Sigmoid colon (tissue), 7 donors: ENCODE data around the gene ELAVL2. TPM values are rescaled to one million over a fixed set of nuclear protein-coding genes. Genes with fewer than 3 reads are reported as not detected.
"Not testable (repeated sequence)": the region's sequence is repeated elsewhere in the genome, so short reads cannot be mapped to it uniquely, and the experiment has no call there.

ENCODE experiments used
- DNase-seq: peaks from one replicate; pipeline ENCODE4 v3.0.0-alpha.2; 2019
- H3K27ac ChIP-seq, 4 donors: fragments of 200-600 bp; sonication (generic); one replicate each; pipeline ENCODE4 v1.5.1; 2016 to 2019; ENCODE audit warnings: mild to moderate bottlenecking in 1 of 4
- H3K27me3 ChIP-seq, 3 donors: fragments of 200-600 bp; sonication (generic); one replicate each; pipeline ENCODE4 v1.5.1; 2019; ENCODE audit warnings: mild to moderate bottlenecking in 1 of 3
- H3K36me3 ChIP-seq, 4 donors: fragments of 200-600 bp; sonication (generic); one replicate each; pipeline ENCODE4 v1.5.1; 2016 to 2019
- H3K4me1 ChIP-seq, 4 donors: fragments of 200-600 bp; sonication (generic); one replicate each; pipeline ENCODE4 v1.5.1; 2017 to 2019
- H3K4me3 ChIP-seq, 4 donors: fragments of 200-600 bp; sonication (generic); one replicate each; pipeline ENCODE4 v1.5.1; 2017 to 2019; ENCODE audit warnings: mild to moderate bottlenecking in 2 of 4, moderate library complexity in 1 of 4
- H3K9me3 ChIP-seq, 4 donors: fragments of 200-600 bp in 3 of 4; sonication (generic) in 3 of 4; one replicate each; pipeline versions ENCODE4 v1.5.1 to v1.6.1; 2013 to 2019
- CTCF ChIP-seq, 4 experiments: fragments of 450-650 bp in 3 of 4; fragments of 200-600 bp in 1 of 4; IDR thresholded peaks; one replicate each; pipeline ENCODE4 v1.5.1; 2016 to 2019; ENCODE audit warnings: antibody characterized with exemption in 4 of 4, mild to moderate bottlenecking in 3 of 4, moderate library complexity in 2 of 4
- EP300 ChIP-seq, 4 donors: sonication (generic); formaldehyde crosslinking; IDR thresholded peaks; one replicate each; pipeline ENCODE4 v1.6.1; 2017; ENCODE audit warnings: antibody characterized with exemption in 4 of 4
- POLR2A ChIP-seq, 2 donors: fragments of 450-650 bp; IDR thresholded peaks; one replicate each; pipeline ENCODE4 v1.6.1; 2016; ENCODE audit warnings: antibody characterized with exemption in 2 of 2, mild to moderate bottlenecking in 2 of 2, moderate library complexity in 2 of 2
- POLR2AphosphoS5 ChIP-seq, 4 donors: sonication (generic); formaldehyde crosslinking; IDR thresholded peaks; one replicate each; pipeline ENCODE4 v1.6.1; 2017; ENCODE audit warnings: antibody characterized with exemption in 4 of 4
- WGBS, 2 donors: extraction: QIAGEN DNeasy Blood & Tissue Kit; methylation state at CpG; one replicate each; pipeline ENCODE4 v1.1.7; 2013; 5-methylcytosine and 5-hydroxymethylcytosine counted together
- intact Hi-C: fragments of 100-400 bp; cut with DNase I; formaldehyde crosslinking; loops from one replicate; pipeline ENCODE4 v1.15.1; 2023
- polyA plus RNA-seq, 3 donors: library from polyadenylated mRNA; stranded (reverse); fragments of 200-250 nt; gene quantifications; one replicate each; pipeline ENCODE4 v1.2.3, GENCODE V29; 2013
- total RNA-seq, 4 donors: library from RNA; depleted of rRNA; stranded (reverse); fragments of >200 nt; gene quantifications; one replicate each; pipeline ENCODE4 v1.1.0, GENCODE V29; 2016
- donor health status: healthy with polysubstance abuse.
- donor health status: Bipolar disorder and iron deficiency.
- donor health status: healthy.

The ELAVL2 gene
- total and polyA plus RNA-seq, 7 donors = 0.16 to 0.36 (median 0.22) TPM; not detected in 4

GRCh38 chr9:23725279-23725946 is 100.6 kb downstream of the ELAVL2 start:
- intact Hi-C loops = no loop called here
- H3K4me3 ChIP-seq = no peak overlapping the region
- WGBS, 2 donors = 75 to 80% methylated on average over 6 of the region's 6 CpGs
- no peaks in the 10 kb centered on the region for H3K36me3 ChIP-seq
- H3K27me3 ChIP-seq = no peaks in the 10 kb centered on the region
- H3K4me1 ChIP-seq = no peaks in the 10 kb centered on the region
- H3K9me3 ChIP-seq = no peaks in the 10 kb centered on the region
- H3K27ac ChIP-seq = no peak overlapping the region
- no peak for DNase-seq
- TF ChIP-seq CTCF (IDR thresholded peaks at IDR 0.05) (no peak), POLR2A (IDR thresholded peaks at IDR 0.05) (no peak), POLR2AphosphoS5 (IDR thresholded peaks at IDR 0.05) (no peak), EP300 (IDR thresholded peaks at IDR 0.05) (no peak)

- TF ChIP-seq CTCF (IDR thresholded peaks at IDR 0.05) = no peak
- TF ChIP-seq POLR2A (IDR thresholded peaks at IDR 0.05) = no peak
- TF ChIP-seq EP300 (IDR thresholded peaks at IDR 0.05) = no peak
- TF ChIP-seq POLR2AphosphoS5 (IDR thresholded peaks at IDR 0.05) = no peak
- intact Hi-C loops = no loop called here
- no peak for DNase-seq
- no peaks in the 10 kb centered on the region for H3K9me3 ChIP-seq
- no peak overlapping the region for H3K27ac ChIP-seq
- no peaks in the 10 kb centered on the region for H3K27me3 ChIP-seq
- no peaks in the 10 kb centered on the region for H3K4me1 ChIP-seq
- no peaks in the 10 kb centered on the region for H3K36me3 ChIP-seq
- 89 to 90% methylated on average over 2 of the region's 2 CpGs for WGBS, 2 donors
- H3K4me3 ChIP-seq = no peak overlapping the region
Observed at GRCh38 chr9:23723672-23724071, 102.4 kb downstream of the ELAVL2 start.

- H3K36me3 ChIP-seq, DNase-seq: not testable (repeated sequence)
Observed at GRCh38 chr9:23723048-23723447, 103.0 kb downstream of the ELAVL2 start.

GRCh38 chr9:23721466-23721865 is 104.6 kb downstream of the ELAVL2 start:
- Histone ChIP-seq H3K27me3 (no peaks in the 10 kb centered on the region), H3K27ac (no peak overlapping the region), H3K4me1 (no peaks in the 10 kb centered on the region), H3K4me3 (no peak overlapping the region), H3K9me3 (no peaks in the 10 kb centered on the region), H3K36me3 (no peaks in the 10 kb centered on the region)
- intact Hi-C loops = no loop called here
- no peak for TF ChIP-seq POLR2A (IDR thresholded peaks at IDR 0.05)
- TF ChIP-seq CTCF (IDR thresholded peaks at IDR 0.05) = no peak
- TF ChIP-seq EP300 (IDR thresholded peaks at IDR 0.05) = no peak
- TF ChIP-seq POLR2AphosphoS5 (IDR thresholded peaks at IDR 0.05) = no peak
- no peak for DNase-seq

More at GRCh38 chr9:23723048-23723447, 103.0 kb downstream of the ELAVL2 start:
- intact Hi-C loops, H3K27me3 ChIP-seq, H3K27ac ChIP-seq, H3K4me1 ChIP-seq, H3K4me3 ChIP-seq, H3K9me3 ChIP-seq: not testable (repeated sequence)
- WGBS, 2 donors = 92 to 95% methylated on average over 4 of the region's 4 CpGs

DNA sequence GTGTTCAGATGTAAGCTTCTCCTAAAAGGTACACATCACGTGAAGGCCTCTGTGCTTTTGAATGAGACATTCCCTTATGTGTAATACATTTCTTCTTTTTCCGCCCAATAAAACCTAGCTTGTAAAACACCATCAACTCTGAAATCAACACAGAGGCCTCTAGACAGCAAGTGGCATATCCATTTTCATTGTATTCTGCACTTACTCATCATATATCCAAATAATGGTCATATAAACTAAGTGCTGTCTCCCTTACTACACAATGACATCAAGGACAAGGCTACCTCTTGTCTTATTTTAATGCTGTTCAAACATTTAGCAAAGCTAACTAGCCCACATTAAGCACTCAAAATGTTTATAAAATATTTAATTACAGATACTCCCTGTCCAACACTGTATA is 108.5 kb downstream of the ELAVL2 start:
- no peak overlapping the region for H3K4me3 ChIP-seq
- H3K9me3 ChIP-seq = no peaks in the 10 kb centered on the region
- intact Hi-C loops = no loop called here
- TF ChIP-seq CTCF (IDR thresholded peaks at IDR 0.05) = no peak
- no peaks in the 10 kb centered on the region for H3K4me1 ChIP-seq
- H3K27ac ChIP-seq = no peak overlapping the region
- no peaks in the 10 kb centered on the region for H3K27me3 ChIP-seq
- H3K36me3 ChIP-seq = no peaks in the 10 kb centered on the region
- 62 to 63% methylated on average over 2 of the region's 2 CpGs for WGBS, 2 donors
- DNase-seq = no peak
